ENCODE results near the gene BCAS3. TPM values are rescaled to one million over a fixed set of nuclear protein-coding genes. Genes with fewer than 3 reads are reported as not detected.

BCAS3 gene
- total RNA-seq, 2 experiments from 2014 or later = 6.8 to 7.1 TPM

DNA sequence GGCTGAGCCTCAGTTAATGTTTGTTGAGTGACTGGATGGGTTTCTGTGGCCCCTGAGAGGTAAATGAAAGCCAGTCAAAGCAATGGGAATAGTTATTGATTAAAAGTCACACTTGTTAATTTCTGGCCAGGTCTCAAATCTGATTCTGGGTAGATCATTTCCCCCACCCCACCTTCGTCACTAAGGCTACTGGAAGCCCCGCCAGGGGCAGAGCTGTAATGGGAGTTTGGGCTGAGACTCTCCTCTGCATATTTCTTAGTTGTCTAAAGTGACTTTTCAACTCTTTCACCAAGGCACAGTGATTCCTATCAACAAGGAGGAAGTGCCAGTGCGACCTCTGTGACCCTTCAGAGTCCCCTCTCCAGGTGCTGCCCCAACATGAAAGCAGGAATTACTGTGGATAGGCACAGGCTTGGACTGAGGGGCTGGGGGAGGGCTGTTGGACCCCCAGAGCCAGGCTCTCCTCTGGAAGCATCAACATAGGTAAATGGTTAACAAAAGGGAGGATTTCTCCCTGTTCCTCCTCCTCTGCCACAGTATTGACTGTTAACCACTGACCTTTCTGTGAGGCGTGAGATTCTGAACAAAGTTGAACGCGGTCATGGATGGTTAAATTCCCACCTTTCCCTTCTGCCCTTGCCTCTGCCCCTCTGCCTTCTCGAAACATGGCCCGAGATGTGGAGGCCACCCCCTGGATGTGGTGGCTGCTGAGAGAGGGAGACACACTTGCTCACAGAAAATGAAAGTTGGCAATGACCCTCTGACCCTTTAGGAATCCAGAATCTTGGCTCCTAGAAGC, 701.2 kb downstream of the BCAS3 start:
- no peaks in the 10 kb centered on the region for H3K27me3 Mint-ChIP-seq
- H3K27ac Mint-ChIP-seq = no peak overlapping the region
- intact Hi-C loops (cut with micrococcal nuclease) = no loop called here
- no peak for DNase-seq
- no peaks in the 10 kb centered on the region for H3K36me3 Mint-ChIP-seq
- POLR2A ChIA-PET = no interaction called here
- H3K4me1 Mint-ChIP-seq (ENCODE audit: low read depth) = no peaks in the 10 kb centered on the region
- H3K4me3 Mint-ChIP-seq = no peak overlapping the region
- H3K9me3 Mint-ChIP-seq = no peaks in the 10 kb centered on the region
- CTCF ChIA-PET = interaction anchor here (1.2 kb wide), 1 partner anchor 358 kb away, joined by 3 read pairs; no protein-coding TSS in a partner anchor

DNA sequence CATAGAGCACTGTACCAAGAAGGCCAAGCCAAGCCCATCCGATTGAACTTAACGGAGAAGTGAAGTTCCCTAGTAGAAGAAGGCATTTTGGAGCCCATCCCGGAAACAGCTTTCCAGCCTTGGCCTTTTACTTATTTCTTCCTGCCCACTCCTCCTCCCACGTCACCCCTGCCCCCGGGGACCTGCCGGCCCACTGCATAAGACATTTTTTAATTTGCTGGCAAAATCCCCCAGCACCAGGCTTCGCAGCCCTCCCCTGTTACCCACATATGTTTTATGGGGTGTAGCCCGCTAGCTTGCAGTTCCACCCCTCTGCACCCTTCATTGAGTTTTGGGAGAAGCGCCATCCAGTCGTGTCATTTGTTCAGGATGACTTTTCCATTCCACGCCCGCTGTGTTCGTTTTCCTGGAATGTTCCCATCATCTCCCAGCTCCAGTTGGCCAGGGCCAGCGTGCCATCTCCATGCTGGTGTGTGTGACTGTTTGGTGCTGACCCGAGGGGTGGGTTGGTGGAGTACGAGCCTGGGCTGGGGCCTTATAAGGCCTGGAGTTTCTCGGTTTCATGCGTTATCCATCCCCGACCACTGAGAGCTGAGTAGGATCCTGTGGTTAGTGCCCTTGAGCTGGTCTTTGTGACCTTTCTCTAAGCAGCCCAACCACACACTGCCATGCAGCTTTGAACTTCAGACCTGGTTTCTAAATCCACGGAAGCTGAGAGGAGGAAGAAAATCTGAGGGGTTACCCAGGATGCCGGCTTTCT, 702.0 kb downstream of the BCAS3 start:
- ChIA-PET CTCF (interaction anchor here (0.7 to 1.2 kb wide), 2 partner anchors 10 to 359 kb away, joined by 3 read pairs; no protein-coding TSS in a partner anchor), POLR2A (no interaction called here)
- H3K27ac Mint-ChIP-seq = no peak overlapping the region
- intact Hi-C loops (cut with micrococcal nuclease) = no loop called here
- no peaks in the 10 kb centered on the region for H3K4me1 Mint-ChIP-seq (ENCODE audit: low read depth)
- H3K9me3 Mint-ChIP-seq = no peaks in the 10 kb centered on the region
- no peak for DNase-seq
- no peaks in the 10 kb centered on the region for H3K27me3 Mint-ChIP-seq
- H3K4me3 Mint-ChIP-seq = no peak overlapping the region
- H3K36me3 Mint-ChIP-seq = no peaks in the 10 kb centered on the region

DNA sequence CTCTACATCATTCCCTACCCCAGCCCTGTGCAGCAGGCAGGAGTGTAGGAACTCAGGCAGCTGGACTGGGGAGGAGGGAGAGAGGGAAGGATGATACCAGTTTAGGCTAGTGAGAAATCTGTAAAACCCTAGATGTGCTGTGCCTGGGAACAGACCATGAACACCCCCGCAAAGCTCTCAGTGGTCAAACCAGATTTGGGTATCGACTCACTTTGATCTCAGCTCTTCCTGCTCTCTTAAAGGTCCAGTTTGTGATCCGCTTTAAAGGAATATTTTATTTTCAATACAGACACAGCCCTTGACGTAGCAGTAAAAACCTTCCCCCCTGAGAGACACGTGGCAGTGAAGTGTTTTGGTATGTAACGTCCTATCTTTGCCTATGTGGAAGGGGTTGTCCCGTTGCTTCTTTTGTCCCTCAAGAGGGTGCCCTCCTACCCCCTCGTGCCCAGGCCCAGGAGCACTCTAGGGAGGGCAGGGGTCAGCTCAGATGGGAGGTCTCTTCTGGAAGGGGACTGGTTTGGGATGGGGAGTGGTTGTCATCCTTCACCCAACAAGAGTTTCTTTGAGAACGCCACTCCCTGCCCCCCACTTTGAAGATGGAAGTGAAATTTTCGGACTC, 702.7 kb downstream of the BCAS3 start:
- CTCF ChIA-PET = interaction anchor here (0.7 to 1.2 kb wide), 2 partner anchors 10 to 360 kb away, joined by 3 read pairs; no protein-coding TSS in a partner anchor
- POLR2A ChIA-PET = no interaction called here
- no peak overlapping the region for H3K27ac Mint-ChIP-seq

DNA sequence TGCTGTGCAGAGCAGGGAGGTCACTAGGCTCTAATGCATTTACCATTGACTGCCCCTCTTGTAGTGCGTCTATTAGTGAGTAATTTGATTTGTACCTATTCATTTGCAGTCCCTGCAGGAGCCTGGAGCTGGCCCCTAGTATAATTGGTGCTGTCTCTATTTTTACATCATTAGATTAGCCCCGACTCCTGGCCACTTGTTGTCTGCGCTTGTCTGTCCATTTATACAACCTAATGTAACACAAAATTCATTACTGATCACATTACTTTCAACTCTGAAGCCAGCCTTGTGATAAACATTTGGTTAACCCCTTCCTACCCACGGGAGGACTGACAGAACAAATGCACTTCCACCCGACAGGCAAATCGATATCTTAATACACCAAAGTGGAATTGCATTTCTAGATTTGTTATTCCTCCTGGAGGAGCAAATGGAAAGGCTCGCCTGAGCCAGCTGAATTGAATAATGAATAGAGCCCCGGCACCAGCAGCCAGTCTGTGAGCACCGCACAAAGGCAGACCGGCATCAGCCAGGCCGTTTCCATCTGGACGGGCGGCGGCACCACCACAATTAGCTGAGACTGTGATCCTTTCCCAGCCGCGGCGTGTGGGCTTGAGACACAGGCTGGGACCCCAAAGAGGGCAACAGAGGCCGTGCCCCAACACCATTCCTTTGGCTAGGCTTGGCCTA, 703.3 kb downstream of the BCAS3 start:
- Mint-ChIP-seq H3K27me3 (no peaks in the 10 kb centered on the region), H3K9me3 (no peaks in the 10 kb centered on the region), H3K4me3 (no peak overlapping the region), H3K27ac (no peak overlapping the region), H3K4me1 (ENCODE audit: low read depth) (no peaks in the 10 kb centered on the region), H3K36me3 (no peaks in the 10 kb centered on the region)
- CTCF ChIA-PET = no interaction called here
- intact Hi-C loops (cut with micrococcal nuclease) = no loop called here
- POLR2A ChIA-PET = no interaction called here
- DNase-seq = no peak

More for the DNA sequence above, 702.7 kb downstream of the BCAS3 start:
- H3K4me1 Mint-ChIP-seq (ENCODE audit: low read depth) = no peaks in the 10 kb centered on the region
- no peaks in the 10 kb centered on the region for H3K36me3 Mint-ChIP-seq
- no peaks in the 10 kb centered on the region for H3K9me3 Mint-ChIP-seq
- intact Hi-C loops (cut with micrococcal nuclease) = no loop called here
- DNase-seq = no peak
- H3K27me3 Mint-ChIP-seq = no peaks in the 10 kb centered on the region
- no peak overlapping the region for H3K4me3 Mint-ChIP-seq

DNA sequence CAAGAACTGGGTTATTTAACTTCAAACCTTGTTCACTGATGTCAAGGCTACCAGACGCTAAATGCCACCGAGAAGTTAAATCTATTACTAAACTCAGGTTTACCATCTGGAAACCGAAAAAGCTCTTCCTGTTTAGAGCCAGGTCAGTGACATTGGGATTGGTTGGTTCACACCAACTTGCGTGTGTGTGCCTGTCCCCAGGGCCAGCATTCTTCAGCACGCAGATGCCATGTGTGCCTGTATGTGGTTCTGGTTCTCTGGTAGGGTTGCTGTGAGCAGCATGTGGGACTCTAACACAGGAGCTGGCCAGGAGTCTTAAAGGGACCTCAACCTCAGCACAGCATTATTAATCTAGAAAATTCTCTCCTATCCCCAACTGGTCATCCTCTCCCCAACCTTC, 703.9 kb downstream of the BCAS3 start:
- Mint-ChIP-seq H3K4me3 (no peak overlapping the region), H3K36me3 (no peaks in the 10 kb centered on the region), H3K27me3 (no peaks in the 10 kb centered on the region), H3K4me1 (ENCODE audit: low read depth) (no peaks in the 10 kb centered on the region), H3K9me3 (no peaks in the 10 kb centered on the region), H3K27ac (no peak overlapping the region)
- CTCF ChIA-PET = no interaction called here
- POLR2A ChIA-PET = interaction anchor here (0.7 kb wide), 1 partner anchor 26 kb away, joined by 3 read pairs; no protein-coding TSS in a partner anchor
- no peak for DNase-seq
- intact Hi-C loops (cut with micrococcal nuclease) = no loop called here

DNA sequence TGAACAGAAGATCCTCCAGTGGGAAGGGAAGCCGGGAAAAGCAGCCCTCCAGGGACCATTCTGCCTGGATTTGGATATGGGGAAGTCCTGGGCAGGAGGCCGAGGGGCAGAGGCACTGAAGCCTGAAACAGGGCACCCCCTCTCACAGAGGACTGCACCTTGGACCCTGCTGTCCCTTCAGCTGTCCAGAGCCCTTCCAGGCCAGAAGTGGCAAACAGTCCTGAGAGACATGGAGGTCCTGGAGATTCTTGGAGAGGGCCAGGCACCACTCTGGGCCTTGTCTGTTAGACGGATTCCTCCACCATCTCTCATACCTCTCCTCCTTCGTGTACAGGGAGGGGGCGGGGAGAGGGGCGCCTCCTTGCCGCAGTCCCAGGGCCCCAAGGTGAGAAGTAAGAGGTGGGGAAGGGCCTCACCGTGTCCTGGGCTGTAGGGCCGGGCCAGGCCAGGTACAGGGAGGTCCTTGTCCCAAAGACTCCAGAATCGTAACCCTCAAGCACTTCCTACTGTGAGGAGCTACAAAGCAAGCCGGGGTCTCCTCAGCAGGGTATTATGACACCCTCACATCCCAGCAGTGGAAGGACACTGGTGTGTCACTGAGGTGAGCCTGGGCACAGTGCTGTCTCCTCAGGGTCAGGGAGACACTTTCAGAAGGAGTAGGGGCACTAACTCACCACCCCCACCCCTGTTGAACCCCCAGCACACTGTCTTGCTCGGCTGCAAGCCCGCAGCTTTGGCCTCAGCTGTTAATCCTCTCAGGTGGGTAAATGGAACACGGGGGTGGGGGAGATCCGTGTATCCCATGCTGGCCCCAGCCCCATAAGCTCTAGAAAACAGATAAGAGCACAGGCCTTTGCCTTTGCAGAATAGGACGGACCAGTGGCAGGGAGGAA, 705.4 kb downstream of the BCAS3 start:
- Mint-ChIP-seq H3K4me1 (ENCODE audit: low read depth) (no peaks in the 10 kb centered on the region), H3K4me3 (no peak overlapping the region), H3K27ac (no peak overlapping the region), H3K36me3 (no peaks in the 10 kb centered on the region), H3K9me3 (no peaks in the 10 kb centered on the region), H3K27me3 (no peaks in the 10 kb centered on the region)
- POLR2A ChIA-PET = no interaction called here
- DNase-seq = no peak
- intact Hi-C loops (cut with micrococcal nuclease) = no loop called here
- CTCF ChIA-PET = interaction anchor here (0.6 to 1.1 kb wide), 2 partner anchors 29 to 702 kb away, joined by 3 read pairs; no protein-coding TSS in a partner anchor

DNA sequence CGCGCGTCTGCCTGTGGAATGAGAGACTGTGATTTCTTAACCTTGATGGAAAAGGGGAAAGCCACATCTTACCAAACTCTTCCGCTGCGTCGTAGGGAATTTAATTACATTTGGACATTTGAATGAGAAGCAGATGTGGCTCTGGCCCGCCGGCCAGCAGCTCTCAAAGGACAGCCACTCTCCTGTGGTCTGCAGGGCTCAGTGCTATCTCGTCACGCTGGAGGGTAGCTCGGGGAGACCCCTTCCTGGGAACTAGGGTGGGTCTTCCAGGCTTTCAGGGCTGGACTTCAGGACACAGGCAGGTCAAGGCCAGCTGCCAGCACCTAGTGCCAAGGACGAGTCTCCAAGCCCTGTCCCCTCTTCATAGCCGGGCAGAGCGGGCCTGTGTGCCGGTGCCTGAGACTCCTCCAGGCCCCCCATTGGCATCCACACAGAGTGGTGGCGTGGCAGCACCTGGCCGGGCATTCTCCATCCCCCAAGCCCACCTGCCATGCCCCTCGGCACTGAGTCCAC, 706.1 kb downstream of the BCAS3 start:
- no peaks in the 10 kb centered on the region for H3K9me3 Mint-ChIP-seq
- no peaks in the 10 kb centered on the region for H3K27me3 Mint-ChIP-seq
- intact Hi-C loops (cut with micrococcal nuclease) = no loop called here
- POLR2A ChIA-PET = no interaction called here
- H3K4me3 Mint-ChIP-seq = no peak overlapping the region
- no peaks in the 10 kb centered on the region for H3K36me3 Mint-ChIP-seq
- DNase-seq = no peak
- CTCF ChIA-PET = interaction anchor here (1.1 kb wide), 1 partner anchor 28 kb away, joined by 3 read pairs; no protein-coding TSS in a partner anchor
- no peaks in the 10 kb centered on the region for H3K4me1 Mint-ChIP-seq (ENCODE audit: low read depth)
- H3K27ac Mint-ChIP-seq = no peak overlapping the region

DNA sequence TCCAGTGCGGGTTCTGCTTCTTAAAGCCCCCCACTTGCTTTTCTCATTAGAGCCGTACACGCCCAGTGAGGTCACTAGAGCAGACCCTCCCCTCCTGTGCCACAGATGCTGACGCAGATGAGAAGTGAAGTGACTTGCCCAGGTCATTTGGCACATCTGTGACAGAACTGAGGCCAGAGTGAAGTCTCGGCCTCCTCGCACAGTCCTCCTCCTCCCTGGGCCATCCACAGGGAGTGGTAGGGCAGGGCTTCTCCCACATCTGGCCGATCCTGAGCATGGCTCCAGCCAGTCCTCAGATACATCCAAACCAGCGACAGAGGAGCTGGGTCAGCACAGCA, 706.7 kb downstream of the BCAS3 start:
- Mint-ChIP-seq H3K9me3 (no peaks in the 10 kb centered on the region), H3K27me3 (peaks cover 2% of the 10 kb centered on the region), H3K27ac (no peak overlapping the region), H3K4me3 (no peak overlapping the region), H3K36me3 (no peaks in the 10 kb centered on the region), H3K4me1 (ENCODE audit: low read depth) (peaks cover 2% of the 10 kb centered on the region)
- ChIA-PET POLR2A (no interaction called here), CTCF (interaction anchor here (1.1 kb wide), 1 partner anchor 28 kb away, joined by 3 read pairs; no protein-coding TSS in a partner anchor)
- no peak for DNase-seq
- intact Hi-C loops (cut with micrococcal nuclease) = no loop called here

DNA sequence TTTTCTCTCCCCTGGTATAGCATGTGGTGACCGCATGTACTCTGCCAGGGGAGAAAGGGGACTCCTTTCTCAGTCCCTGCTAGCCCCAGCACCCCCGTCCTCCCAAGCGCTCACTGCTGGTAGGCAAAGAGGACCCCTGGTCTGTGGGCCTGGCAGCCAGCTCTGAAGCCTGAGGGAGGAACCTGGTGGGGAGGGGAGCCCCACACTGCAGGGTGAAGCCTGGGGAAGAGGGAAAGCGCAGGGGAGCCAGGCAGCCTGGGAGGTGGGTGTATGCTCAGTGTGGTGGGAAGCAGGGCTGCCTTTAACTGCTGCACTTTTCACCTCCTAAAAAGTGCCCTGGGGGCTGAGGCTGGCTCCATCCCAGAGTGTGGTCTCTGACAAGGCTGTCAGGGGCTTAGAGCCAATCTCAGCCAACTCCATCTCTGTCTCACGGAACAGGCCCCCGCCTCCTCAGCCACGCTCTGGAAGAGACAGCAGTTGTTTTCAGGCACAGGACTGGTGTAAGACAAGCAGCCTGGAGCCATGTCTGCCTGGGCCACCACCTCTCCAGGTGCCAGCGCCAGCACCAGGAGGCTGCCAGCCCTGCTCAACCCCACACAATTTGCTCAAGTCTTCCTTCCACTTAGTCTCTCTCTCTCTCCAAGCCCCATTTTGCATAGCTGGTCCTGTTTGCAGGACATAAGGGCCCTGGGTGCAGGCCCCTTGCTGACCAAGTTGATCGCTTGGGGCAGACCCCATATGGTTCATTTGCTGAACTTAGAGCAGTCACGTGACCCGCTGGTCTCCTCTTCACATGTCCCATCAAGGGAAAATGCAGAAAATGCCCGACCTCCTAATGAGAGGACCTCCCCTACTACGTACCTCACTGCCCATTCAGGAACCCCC, 707.3 kb downstream of the BCAS3 start:
- Mint-ChIP-seq H3K27me3 (peaks cover 3% of the 10 kb centered on the region), H3K4me1 (ENCODE audit: low read depth) (peaks cover 2% of the 10 kb centered on the region), H3K27ac (no peak overlapping the region), H3K9me3 (no peaks in the 10 kb centered on the region), H3K36me3 (no peaks in the 10 kb centered on the region), H3K4me3 (no peak overlapping the region)
- ChIA-PET POLR2A (no interaction called here), CTCF (interaction anchor here (1.1 kb wide), 1 partner anchor 665 kb away, joined by 4 read pairs; no protein-coding TSS in a partner anchor)
- intact Hi-C loops (cut with micrococcal nuclease) = no loop called here
- DNase-seq = no peak

DNA sequence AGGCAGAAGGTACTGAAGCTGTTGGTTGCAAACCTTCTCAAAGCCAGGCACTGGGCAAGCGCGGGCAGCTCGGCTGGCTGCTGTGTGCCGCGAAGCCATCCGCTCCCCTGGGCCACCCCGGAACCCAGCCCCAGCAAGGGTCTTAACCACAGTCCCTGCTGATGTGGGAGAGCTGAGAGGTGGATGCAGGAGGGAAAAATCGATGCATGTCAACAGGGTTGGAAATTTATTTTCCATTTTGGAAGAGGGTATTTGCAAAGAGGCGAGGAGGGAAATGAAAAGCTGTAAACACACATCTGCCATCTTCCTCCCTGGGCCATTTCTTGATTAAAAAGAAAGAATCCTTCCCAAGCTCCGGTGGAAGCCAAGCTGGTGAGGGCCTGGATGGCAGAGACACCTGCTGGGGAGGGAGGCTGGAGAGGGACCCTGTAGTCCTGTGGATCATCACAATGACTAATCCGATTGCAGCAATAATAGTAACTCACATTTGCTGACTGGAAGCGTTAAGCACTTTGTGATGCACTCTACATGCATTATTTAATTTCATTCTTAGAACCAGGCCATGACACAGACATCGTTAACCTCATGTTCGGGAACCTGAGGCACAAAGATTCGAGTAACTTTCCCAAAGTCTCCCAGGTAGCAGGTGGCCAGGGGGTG, 708.1 kb downstream of the BCAS3 start:
- no peaks in the 10 kb centered on the region for H3K36me3 Mint-ChIP-seq
- DNase-seq = no peak
- no peak overlapping the region for H3K4me3 Mint-ChIP-seq
- CTCF ChIA-PET = interaction anchor here (1.1 kb wide), 1 partner anchor 665 kb away, joined by 4 read pairs; no protein-coding TSS in a partner anchor
- H3K27me3 Mint-ChIP-seq = peaks cover 3% of the 10 kb centered on the region
- intact Hi-C loops (cut with micrococcal nuclease) = no loop called here
- POLR2A ChIA-PET = no interaction called here
- no peak overlapping the region for H3K27ac Mint-ChIP-seq
- H3K4me1 Mint-ChIP-seq (ENCODE audit: low read depth) = peaks cover 2% of the 10 kb centered on the region
- H3K9me3 Mint-ChIP-seq = no peaks in the 10 kb centered on the region
